ENCODE data around the gene ABCG8.

Gene ABCG8

GRCh38 chr2:43877782-43878464 lies 39.2 kb downstream of the ABCG8 start:
- TF ChIP-seq NFIC (IDR thresholded peaks at IDR 0.05) (no peak), FOXM1 (IDR thresholded peaks at IDR 0.05; ENCODE audit: borderline replicate concordance, low read depth) (no peak), RAD21 (IDR thresholded peaks at IDR 0.05; ENCODE audit: low read depth) (peak; percentile 90), TCF12 (IDR thresholded peaks at IDR 0.05; ENCODE audit: low read depth) (no peak), EP300 (IDR thresholded peaks at IDR 0.05; ENCODE audit: borderline replicate concordance) (no peak)

GRCh38 chr2:43879261-43879660 lies 40.5 kb downstream of the ABCG8 start:
- TF ChIP-seq TAF1 (IDR thresholded peaks at IDR 0.05; ENCODE audit: low read depth) (no peak), MAX (IDR thresholded peaks at IDR 0.05) (0 out of 2 replicates have a peak, but pooled peaks have one; percentile 29), EP300 (IDR thresholded peaks at IDR 0.05; ENCODE audit: borderline replicate concordance) (no peak), CEBPB (IDR thresholded peaks at IDR 0.05) (peak; percentile 49; the same call in 1 of the 2 replicates), TEAD4 (IDR thresholded peaks at IDR 0.05) (0 out of 2 replicates have a peak, but pooled peaks have one; percentile 6), REST (IDR thresholded peaks at IDR 0.05; ENCODE audit: low read depth) (no peak)

DNA sequence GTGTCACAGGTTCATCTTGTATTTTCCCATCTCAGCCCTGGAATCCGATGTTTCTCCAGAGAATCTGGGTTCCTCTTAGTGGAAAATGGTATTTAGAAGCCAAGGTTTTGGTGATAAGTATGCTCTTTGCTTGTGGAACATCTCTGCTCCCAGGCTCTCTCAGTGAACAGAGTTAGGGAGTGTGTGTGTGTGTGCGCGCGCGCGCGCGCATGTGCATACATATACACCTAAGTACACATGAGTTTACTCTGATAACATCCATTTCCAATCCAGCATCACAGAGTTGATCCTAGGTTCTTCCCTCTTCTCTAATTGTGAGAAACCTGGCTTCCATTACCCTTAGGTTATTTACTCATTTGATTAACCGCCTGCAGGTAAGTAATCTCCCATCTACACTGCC lies 41.7 kb downstream of the ABCG8 start:
- TF ChIP-seq MAX (IDR thresholded peaks at IDR 0.05) (no peak), NFIC (IDR thresholded peaks at IDR 0.05) (no peak), ZBTB7A (IDR thresholded peaks at IDR 0.05; ENCODE audit: low read depth) (no peak), YY1 (IDR thresholded peaks at IDR 0.05; ENCODE audit: low read depth) (no peak), EGR1 (IDR thresholded peaks at IDR 0.05) (no peak), TEAD4 (IDR thresholded peaks at IDR 0.05) (no peak), CREB1 (IDR thresholded peaks at IDR 0.05; ENCODE audit: low read depth) (no peak), TCF12 (IDR thresholded peaks at IDR 0.05; ENCODE audit: low read depth) (no peak), RAD21 (IDR thresholded peaks at IDR 0.05; ENCODE audit: low read depth) (no peak)
- TF ChIP-seq, protein P1, sequence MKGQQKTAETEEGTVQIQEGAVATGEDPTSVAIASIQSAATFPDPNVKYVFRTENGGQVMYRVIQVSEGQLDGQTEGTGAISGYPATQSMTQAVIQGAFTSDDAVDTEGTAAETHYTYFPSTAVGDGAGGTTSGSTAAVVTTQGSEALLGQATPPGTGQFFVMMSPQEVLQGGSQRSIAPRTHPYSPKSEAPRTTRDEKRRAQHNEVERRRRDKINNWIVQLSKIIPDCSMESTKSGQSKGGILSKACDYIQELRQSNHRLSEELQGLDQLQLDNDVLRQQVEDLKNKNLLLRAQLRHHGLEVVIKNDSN (IDR thresholded peaks at IDR 0.05): no peak

- TF ChIP-seq TEAD4 (IDR thresholded peaks at IDR 0.05) (no peak), YY1 (IDR thresholded peaks at IDR 0.05; ENCODE audit: low read depth) (no peak)
These were observed 42.2 kb downstream of the ABCG8 start for GRCh38 chr2:43880952-43881351.

DNA sequence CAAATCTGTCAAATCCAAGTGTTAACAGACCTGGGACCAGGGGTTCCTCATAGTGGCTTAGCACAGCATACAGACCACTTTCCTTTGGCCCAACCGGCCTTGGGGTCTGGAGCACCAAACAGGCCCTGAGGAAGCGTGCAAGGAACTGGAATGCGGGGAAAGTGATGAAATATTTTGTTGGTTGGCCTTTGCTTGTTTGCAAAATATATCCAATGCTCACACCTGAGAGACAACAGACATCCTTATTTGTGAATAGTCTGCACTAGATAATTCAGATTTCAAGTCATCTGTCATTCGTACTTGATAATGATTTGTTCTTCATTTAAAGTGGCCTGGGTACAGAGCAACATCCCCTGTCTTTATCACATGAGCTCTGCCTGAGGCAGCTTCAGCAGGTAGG lies 43.5 kb downstream of the ABCG8 start:
- no peak for TF ChIP-seq FOXM1 (IDR thresholded peaks at IDR 0.05; ENCODE audit: borderline replicate concordance, low read depth)
- TF ChIP-seq EP300 (IDR thresholded peaks at IDR 0.05; ENCODE audit: borderline replicate concordance): no peak
- TF ChIP-seq RAD21 (IDR thresholded peaks at IDR 0.05; ENCODE audit: low read depth): no peak
- no peak for TF ChIP-seq MAX (IDR thresholded peaks at IDR 0.05)
- no peak for TF ChIP-seq TEAD4 (IDR thresholded peaks at IDR 0.05)
- TF ChIP-seq REST (IDR thresholded peaks at IDR 0.05; ENCODE audit: low read depth): no peak
- no peak for TF ChIP-seq ZBTB7A (IDR thresholded peaks at IDR 0.05; ENCODE audit: low read depth)
- no peak for TF ChIP-seq CEBPB (IDR thresholded peaks at IDR 0.05)
- TF ChIP-seq EGR1 (IDR thresholded peaks at IDR 0.05): no peak
- no peak for TF ChIP-seq TCF12 (IDR thresholded peaks at IDR 0.05; ENCODE audit: low read depth)
- TF ChIP-seq YY1 (IDR thresholded peaks at IDR 0.05; ENCODE audit: low read depth): no peak
- no peak for TF ChIP-seq NFIC (IDR thresholded peaks at IDR 0.05)
- TF ChIP-seq, protein P1 (IDR thresholded peaks at IDR 0.05): no peak
- TF ChIP-seq CREB1 (IDR thresholded peaks at IDR 0.05; ENCODE audit: low read depth): no peak
- no peak for TF ChIP-seq TAF1 (IDR thresholded peaks at IDR 0.05; ENCODE audit: low read depth)

GRCh38 chr2:43884689-43885088 lies 45.9 kb downstream of the ABCG8 start:
- TF ChIP-seq CEBPB (IDR thresholded peaks at IDR 0.05) (no peak), TAF1 (IDR thresholded peaks at IDR 0.05; ENCODE audit: low read depth) (no peak), MAX (IDR thresholded peaks at IDR 0.05) (no peak), ZBTB7A (IDR thresholded peaks at IDR 0.05; ENCODE audit: low read depth) (no peak), REST (IDR thresholded peaks at IDR 0.05; ENCODE audit: low read depth) (no peak), TEAD4 (IDR thresholded peaks at IDR 0.05) (no peak), TCF12 (IDR thresholded peaks at IDR 0.05; ENCODE audit: low read depth) (no peak), EP300 (IDR thresholded peaks at IDR 0.05; ENCODE audit: borderline replicate concordance) (no peak), FOXM1 (IDR thresholded peaks at IDR 0.05; ENCODE audit: borderline replicate concordance, low read depth) (no peak), NFIC (IDR thresholded peaks at IDR 0.05) (no peak), RAD21 (IDR thresholded peaks at IDR 0.05; ENCODE audit: low read depth) (no peak), YY1 (IDR thresholded peaks at IDR 0.05; ENCODE audit: low read depth) (no peak)
- TF ChIP-seq, protein P1 (IDR thresholded peaks at IDR 0.05): no peak

Measured in Ishikawa (cell line).